HUDEP-2 (cell line): ENCODE data around the gene ATXN3L.

Source experiments
- DNase-seq, 76 experiments: peaks; one replicate each; lab custom pipeline; 2025; ENCODE audit not compliant: unreplicated experiment in 76 of 76; lab: John Stamatoyannopoulos, UW

ATXN3L gene

DNA sequence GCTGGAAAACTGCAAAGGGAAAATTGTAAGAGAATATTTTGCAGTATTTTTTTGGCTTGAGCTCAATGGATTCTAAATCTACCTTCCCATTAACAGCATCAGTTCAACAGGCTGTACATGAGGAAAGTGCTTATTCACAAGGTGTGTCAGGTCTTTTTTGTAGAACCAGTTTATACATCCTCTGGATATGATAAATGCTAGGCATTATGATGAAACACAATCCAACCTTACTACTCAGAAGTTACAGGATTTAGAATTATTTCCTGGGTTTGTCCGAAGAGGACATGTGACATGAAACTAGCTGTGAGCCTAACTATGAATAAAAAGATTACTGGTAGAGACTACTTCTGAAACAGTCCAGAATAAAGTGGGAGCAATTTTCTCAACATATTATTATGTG lies 49.5 kb downstream of the ATXN3L start:
- no peak for DNase-seq

GRCh38 chrX:13268874-13269273 lies 51.0 kb downstream of the ATXN3L start:
- DNase-seq = no peak
